GM12878 (cell line): ENCODE data around the gene PPP4R4. TPM values are rescaled to one million over a fixed set of nuclear protein-coding genes. Genes with fewer than 3 reads are reported as not detected.

Experiments used
- ATAC-seq: fragments of 200-7000 bp; cut with Tn5 transposase; 3 replicates; pipeline ENCODE4 v1.9.1; 2020; ENCODE audit warnings: mild to moderate bottlenecking, moderate library complexity
- BruUV-seq: library from RNA; stranded (reverse); fragments of 400-500 nt; replicated peaks from 2 replicates; lab custom pipeline; 2021; lab: Mats Ljungman, UMichigan
- CTCF ChIA-PET: fragments of 300-600 bp; sonication (Branson Sonifier 250); formaldehyde crosslinking; extraction: SDS; loops from one replicate; lab custom pipeline; 2021; ENCODE audit warnings: inconsistent platforms; lab: Yijun Ruan, JAX
- POLR2A ChIA-PET: fragments of 350-600 bp; formaldehyde crosslinking; extraction: SDS; loops from one replicate; lab custom pipeline; 2021; ENCODE audit warnings: inconsistent platforms; lab: Charles Lee
- RAD21 ChIA-PET: fragments of 300-600 bp; sonication (Branson Sonifier 250); formaldehyde crosslinking; loops from one replicate; lab custom pipeline; 2023; ENCODE audit warnings: antibody characterized with exemption; ENCODE audit not compliant: unreplicated experiment; lab: Charles Lee
- SMC1A ChIA-PET: fragments of 300-600 bp; sonication (Branson Sonifier 250); formaldehyde crosslinking; loops from one replicate; lab custom pipeline; 2023; ENCODE audit not compliant: unreplicated experiment, uncharacterized antibody; lab: Charles Lee
- DNase-seq: peaks from one replicate; pipeline ENCODE4 v3.0.0-alpha.2; 2011; ENCODE audit warnings: low read depth, low spot score
- FAIRE-seq: peaks from 3 replicates; lab custom pipeline; 2011; peaks lifted over from hg19 to GRCh38; lab: Jason Lieb, UNC
- H2AFZ ChIP-seq: 2 replicates; pipeline ENCODE4 v1.6.0; 2011; ENCODE audit warnings: low read depth, low read length, control low read depth; ENCODE audit not compliant: control insufficient read depth
- H3K27ac ChIP-seq: 2 replicates; pipeline ENCODE4 v1.5.1; 2011; ENCODE audit warnings: control low read depth; ENCODE audit not compliant: control insufficient read depth, insufficient read depth
- H3K27me3 ChIP-seq, 2 experiments: replicated peaks in 1 of 2; 2 replicates each; pipeline versions ENCODE4 v1.6.0 to v1.6.1; 2011; ENCODE audit warnings: low read length in 1 of 2; ENCODE audit not compliant: control insufficient read depth in 2 of 2, insufficient read depth in 2 of 2
- H3K36me3 ChIP-seq, 2 experiments: 2 replicates each; pipeline ENCODE4 v1.5.1; 2011; ENCODE audit warnings: low read length in 1 of 2; ENCODE audit not compliant: control insufficient read depth in 2 of 2, insufficient read depth in 2 of 2
- H3K4me1 ChIP-seq: 2 replicates; pipeline ENCODE4 v1.6.1; 2011; ENCODE audit warnings: mild to moderate bottlenecking, low read length, moderate library complexity, mixed read lengths; ENCODE audit not compliant: control insufficient read depth, insufficient read depth
- H3K4me2 ChIP-seq: 2 replicates; pipeline ENCODE4 v1.6.0; 2011; ENCODE audit warnings: control low read depth; ENCODE audit not compliant: control insufficient read depth, insufficient read depth
- H3K4me3 ChIP-seq: fragments of 200-600 bp; sonication (generic); 2 replicates; pipeline ENCODE4 v1.5.1; 2016
- H3K79me2 ChIP-seq: 2 replicates; pipeline ENCODE4 v1.6.0; 2011; ENCODE audit warnings: low read length; ENCODE audit not compliant: control insufficient read depth, insufficient read depth
- H3K9ac ChIP-seq: 2 replicates; pipeline ENCODE4 v1.8.0; 2011; ENCODE audit warnings: low read length, control low read depth, mixed read lengths; ENCODE audit not compliant: control insufficient read depth, insufficient read depth
- H3K9me3 ChIP-seq: replicated peaks from 3 replicates; pipeline ENCODE4 v1.5.1; 2011; ENCODE audit warnings: mild to moderate bottlenecking, low read length; ENCODE audit not compliant: control insufficient read depth, insufficient read depth
- H4K20me1 ChIP-seq: 2 replicates; pipeline ENCODE4 v1.6.0; 2011; ENCODE audit not compliant: control insufficient read depth, insufficient read depth
- BCL11A ChIP-seq: IDR thresholded peaks from 2 replicates; pipeline ENCODE4 v1.6.1; 2011; ENCODE audit warnings: low read depth, low read length
- CBX3 ChIP-seq: fragments of 200-600 bp; sonication (generic); IDR thresholded peaks from 2 replicates; pipeline ENCODE4 v1.6.1; 2016; ENCODE audit warnings: low read depth, borderline replicate concordance
- CHD1 ChIP-seq: IDR thresholded peaks from 2 replicates; pipeline ENCODE4 v1.6.1; 2012; ENCODE audit warnings: low read depth, low read length, improper control_type of control experiment
- MYB ChIP-seq: fragments of 150-350 bp; IDR thresholded peaks from 2 replicates; pipeline ENCODE4 v1.6.1; 2014; ENCODE audit warnings: mild to moderate bottlenecking, low read depth, low read length, borderline replicate concordance
- NFIC ChIP-seq: IDR thresholded peaks from 2 replicates; pipeline ENCODE4 v1.6.1; 2012; ENCODE audit warnings: low read depth, mild to moderate bottlenecking, inconsistent platforms, low read length, moderate library complexity
- POU2F2 ChIP-seq: IDR thresholded peaks from 3 replicates; pipeline ENCODE4 v1.6.1; 2011; ENCODE audit warnings: low read depth, mild to moderate bottlenecking, low read length, borderline replicate concordance
- SUPT20H ChIP-seq: IDR thresholded peaks from 2 replicates; pipeline ENCODE4 v1.6.1; 2011; ENCODE audit warnings: low read depth, mild to moderate bottlenecking, low read length, moderate library complexity, borderline replicate concordance; ENCODE audit not compliant: control insufficient read depth
- ZNF217 ChIP-seq: fragments of 450-650 bp; IDR thresholded peaks from 2 replicates; pipeline ENCODE4 v1.6.1; 2017; ENCODE audit warnings: antibody characterized with exemption, mild to moderate bottlenecking
- WGBS: methylation state at CpG from one replicate; pipeline ENCODE4 v1.1.6; 2016; ENCODE audit warnings: low lambda C conversion rate; ENCODE audit not compliant: insufficient replicate concordance, insufficient coverage; ENCODE audit errors: missing lambda C conversion rate; 5-methylcytosine and 5-hydroxymethylcytosine counted together
- in situ Hi-C: fragments of 300-500 bp; cut with MboI; formaldehyde crosslinking; loops from 9 replicates; pipeline ENCODE4 v1.14.3; 2018; ENCODE audit warnings: mixed read lengths
- intact Hi-C: fragments of 100-400 bp; cut with micrococcal nuclease; formaldehyde crosslinking; loops from one replicate; pipeline ENCODE4 v1.14.2; 2022; ENCODE audit not compliant: unreplicated experiment
- polyA plus RNA-seq, 11 experiments: library from polyadenylated mRNA; depleted of rRNA in 4 of 11; unstranded in 6 of 11; stranded (reverse) in 5 of 11; fragments of >200 nt; fragmentation: Nextera tagmentation in 4 of 11; fragmentation: Illumina TruSeq in 1 of 11; extraction: Ambion mirVana in 4 of 11; extraction: Trizol in 1 of 11; gene quantifications; 1 replicate in 1 of 11; 2 replicates in 10 of 11; pipeline versions ENCODE4 v1.2.1 to v1.2.3, GENCODE V29; 2011 to 2016; ENCODE audit warnings: inconsistent platforms in 2 of 11, missing spikeins in 2 of 11, low read depth in 1 of 11
- total RNA-seq, 4 experiments: library from RNA; depleted of rRNA in 3 of 4; stranded (reverse); fragments of >200 nt in 3 of 4; fragmentation: Illumina TruSeq in 1 of 4; extraction: Trizol in 1 of 4; gene quantifications; 2 replicates each; pipeline versions ENCODE4 v1.2.1 to v1.2.3, GENCODE V29; 2013 to 2021
- TF ChIP-seq, protein P1 (sequence below): IDR thresholded peaks from 2 replicates; pipeline ENCODE4 v1.6.1; 2012; ENCODE audit warnings: low read depth, low read length, improper control_type of control experiment

Gene PPP4R4
- total and polyA plus RNA-seq, 10 of the 15 experiments (the other 5 are each of a cell fraction or from before 2014, with no cell fraction given): 0.01 to 0.13 (median 0.08) TPM; not detected in 4

DNA sequence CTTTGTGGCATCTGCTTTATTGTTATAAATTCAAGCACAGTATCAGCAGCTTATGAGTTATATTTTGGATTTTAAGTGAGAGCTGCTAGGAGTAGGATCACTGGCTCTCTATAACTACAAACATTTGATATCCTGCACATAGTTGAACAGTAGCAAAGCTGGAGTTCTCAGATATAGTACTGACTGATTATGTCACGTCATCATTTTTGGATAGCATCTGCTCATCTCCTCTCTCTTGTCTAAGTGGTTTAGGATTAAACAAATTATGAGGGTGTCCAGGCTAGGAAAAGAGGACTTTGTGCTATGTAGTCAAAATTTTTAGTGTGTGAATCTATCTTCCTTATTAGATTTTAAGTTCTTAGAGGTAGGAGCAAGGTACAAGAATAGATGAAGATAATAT, 18.4 kb downstream of the PPP4R4 start:
- H3K36me3 ChIP-seq: no peaks in the 10 kb centered on the region
- SMC1A ChIA-PET: interaction anchor here (0.6 to 1.1 kb wide), 2 partner anchors 53 to 68 kb away, joined by 3 read pairs; no protein-coding TSS in a partner anchor
- H3K4me1 ChIP-seq: no peaks in the 10 kb centered on the region
- intact Hi-C loops (no loop called here), in situ Hi-C loops (no loop called here)
- no peaks in the 10 kb centered on the region for H3K79me2 ChIP-seq
- no peaks in the 10 kb centered on the region for H4K20me1 ChIP-seq
- no TSS peak for BruUV-seq
- no peak overlapping the region for H3K4me2 ChIP-seq
- no peak overlapping the region for H3K9ac ChIP-seq
- CTCF ChIA-PET: interaction anchor here (1.2 to 3.7 kb wide), 2 partner anchors 12 to 60 kb away, joined by 3 to 15 read pairs; no protein-coding TSS in a partner anchor
- FAIRE-seq (no peak), ATAC-seq (no peak), DNase-seq (no peak)
- H2AFZ ChIP-seq: no peak overlapping the region
- no peaks in the 10 kb centered on the region for H3K9me3 ChIP-seq
- H3K27me3 ChIP-seq: no peaks in the 10 kb centered on the region
- no peak overlapping the region for H3K4me3 ChIP-seq
- TF ChIP-seq CBX3 (no peak), POU2F2 (no peak), SUPT20H (no peak), BCL11A (no peak), MYB (no peak), CHD1 (no peak), ZNF217 (no peak)
- TF ChIP-seq, protein P1, sequence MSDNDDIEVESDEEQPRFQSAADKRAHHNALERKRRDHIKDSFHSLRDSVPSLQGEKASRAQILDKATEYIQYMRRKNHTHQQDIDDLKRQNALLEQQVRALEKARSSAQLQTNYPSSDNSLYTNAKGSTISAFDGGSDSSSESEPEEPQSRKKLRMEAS: no peak
- POLR2A ChIA-PET: no interaction called here
- RAD21 ChIA-PET: no interaction called here
- WGBS: 14% methylated on average over 1 of the region's 1 CpG
- H3K27ac ChIP-seq: no peak overlapping the region

DNA sequence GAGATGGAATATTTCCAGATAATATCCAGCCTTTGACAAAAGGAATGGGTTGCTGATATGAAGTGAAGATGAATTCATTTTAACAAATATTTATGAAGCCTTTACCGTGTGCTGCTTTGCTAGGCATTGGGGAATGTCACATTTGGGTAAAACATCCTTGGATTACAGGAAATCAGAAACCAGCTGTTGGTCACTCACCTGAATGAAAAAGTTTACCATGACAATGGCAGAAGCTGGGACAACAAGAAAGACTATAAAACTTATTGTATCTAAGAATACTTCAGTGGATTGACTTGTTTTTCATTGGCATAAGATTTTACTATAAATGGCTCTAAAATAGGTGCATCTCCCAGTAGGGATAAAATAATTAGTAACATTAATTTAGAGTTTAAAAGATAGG, 19.7 kb downstream of the PPP4R4 start:
- Histone ChIP-seq H3K9me3 (no peaks in the 10 kb centered on the region), H3K9ac (no peak overlapping the region), H3K36me3 (no peaks in the 10 kb centered on the region), H3K4me2 (no peak overlapping the region), H3K4me1 (no peaks in the 10 kb centered on the region), H3K79me2 (no peaks in the 10 kb centered on the region), H4K20me1 (no peaks in the 10 kb centered on the region), H3K4me3 (no peak overlapping the region), H2AFZ (no peak overlapping the region), H3K27me3 (no peaks in the 10 kb centered on the region), H3K27ac (no peak overlapping the region)
- BruUV-seq: no TSS peak
- ChIA-PET CTCF (interaction anchor here (0.6 to 3.7 kb wide), 2 partner anchors 14 to 42 kb away, joined by 3 to 15 read pairs; no protein-coding TSS in a partner anchor), SMC1A (interaction anchor here (0.9 kb wide), 1 partner anchor 10 kb away, joined by 3 read pairs; no protein-coding TSS in a partner anchor), RAD21 (no interaction called here), POLR2A (no interaction called here)
- FAIRE-seq (no peak), ATAC-seq (no peak), DNase-seq (no peak)
- intact Hi-C loops: no loop called here
- in situ Hi-C loops: no loop called here
- TF ChIP-seq NFIC (no peak), CBX3 (no peak)
- 3% methylated on average over 1 of the region's 1 CpG for WGBS
